ENCODE results near the gene SATB1.
"Not testable (repeated sequence)": the region's sequence is repeated elsewhere in the genome, so short reads cannot be mapped to it uniquely, and the experiment has no call there.

Gene SATB1

GRCh38 chr3:18349197-18349798 lies 75.8 kb downstream of the SATB1 start:
- no peak for DNase-seq

GRCh38 chr3:18346097-18346496 lies 79.0 kb downstream of the SATB1 start:
- no peak for DNase-seq

GRCh38 chr3:18345015-18345367 lies 80.1 kb downstream of the SATB1 start:
- DNase-seq = no peak

GRCh38 chr3:18344306-18345014 lies 80.7 kb downstream of the SATB1 start:
- no peak for DNase-seq

GRCh38 chr3:18343809-18344208 lies 81.3 kb downstream of the SATB1 start:
- DNase-seq = no peak

GRCh38 chr3:18338827-18339514 lies 86.2 kb downstream of the SATB1 start:
- DNase-seq = no peak

DNA sequence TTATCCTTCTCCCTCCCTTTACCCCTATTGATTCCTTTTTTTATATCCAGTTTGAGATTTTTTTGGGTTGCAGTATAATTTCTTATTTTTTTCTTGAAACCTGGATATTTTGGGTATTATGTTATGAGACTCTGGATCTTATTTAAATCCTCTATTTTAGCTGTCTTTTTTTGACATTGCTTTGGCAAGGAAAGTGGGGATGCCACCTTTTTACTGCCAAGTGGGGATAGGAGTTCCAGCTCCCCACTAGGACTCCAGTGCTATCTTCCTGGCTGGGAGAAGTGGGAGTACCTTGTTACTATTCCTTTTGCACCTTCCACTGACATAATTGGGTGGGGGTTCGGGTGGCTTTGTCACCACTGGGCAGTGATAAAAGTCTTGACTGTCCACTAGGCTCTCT lies 87.9 kb downstream of the SATB1 start:
- DNase-seq = no peak

DNA sequence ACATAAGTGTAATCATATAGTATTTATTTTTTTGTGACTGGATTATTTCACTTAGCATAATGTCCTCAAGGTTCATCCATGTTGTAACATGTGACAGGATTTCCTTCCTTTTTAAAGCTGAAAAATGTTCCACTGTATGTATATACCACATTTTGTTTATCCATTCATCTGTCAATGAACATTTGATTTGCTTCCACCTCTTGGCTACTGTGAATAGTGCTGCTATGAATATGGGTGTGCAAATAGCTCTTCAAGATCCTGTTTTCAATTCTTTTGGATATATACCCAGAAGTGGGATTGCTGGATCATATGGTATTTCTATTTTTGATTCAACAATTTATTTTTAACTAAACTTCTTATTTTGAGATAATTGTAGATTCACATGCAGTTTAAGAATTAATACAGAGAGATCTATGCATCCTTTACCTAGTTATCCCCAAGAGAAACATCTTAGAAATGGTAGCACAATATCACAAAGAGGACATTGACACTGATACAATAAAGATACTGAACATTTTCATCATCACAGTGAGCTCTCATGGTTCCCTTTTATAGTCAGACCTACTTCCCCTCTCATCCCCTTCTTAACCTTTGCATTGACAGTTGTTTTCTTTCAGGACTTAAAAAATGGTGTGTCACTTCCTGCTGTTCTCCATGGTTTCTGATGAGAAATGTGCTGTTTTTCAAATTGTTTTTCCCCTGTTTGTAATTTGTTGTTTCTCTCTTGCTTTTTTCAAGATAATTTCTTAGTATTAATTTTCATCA lies 90.1 kb downstream of the SATB1 start:
- DNase-seq = no peak

GRCh38 chr3:18330772-18331441 lies 94.2 kb downstream of the SATB1 start:
- not testable (repeated sequence) for DNase-seq

- DNase-seq = no peak
Measured at GRCh38 chr3:18308096-18308650, 117.0 kb downstream of the SATB1 start.

DNA sequence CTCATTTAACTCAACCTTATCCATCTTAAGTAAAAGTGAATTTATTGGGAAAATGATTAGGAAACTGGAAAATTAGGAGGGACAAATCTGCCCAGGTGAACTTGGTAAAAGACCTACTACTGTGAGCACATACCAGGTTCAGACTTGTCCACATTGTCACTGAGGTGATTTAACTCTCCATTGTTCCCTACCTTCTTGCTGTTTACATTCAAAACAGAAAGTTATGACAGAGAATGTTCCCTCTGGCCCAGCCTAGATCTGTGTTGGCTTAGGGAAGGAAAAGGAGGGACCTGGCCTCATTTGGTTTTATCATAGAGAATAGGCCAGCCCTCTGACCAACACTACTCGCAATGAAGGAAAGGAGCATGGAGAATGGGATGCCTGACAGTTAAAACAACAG lies 117.6 kb downstream of the SATB1 start:
- DNase-seq = no peak

DNA sequence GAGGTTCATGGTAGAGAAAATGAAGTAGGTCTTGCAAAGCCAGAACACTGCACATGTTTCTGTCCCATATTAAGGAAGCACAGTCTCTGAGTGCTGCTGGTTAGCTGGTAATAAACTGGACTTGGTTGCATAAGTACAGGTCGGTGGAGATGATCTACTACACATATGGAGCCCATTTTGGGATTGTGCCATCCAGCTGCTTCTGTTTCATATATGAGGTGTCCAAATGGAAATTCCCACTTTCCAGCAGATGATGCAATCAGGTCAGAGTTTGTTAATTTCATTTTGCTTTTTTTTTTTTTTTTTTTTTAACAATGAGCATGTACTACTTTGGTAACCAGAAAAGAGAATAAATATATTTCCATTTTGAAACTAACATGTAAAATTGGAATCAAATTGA lies 122.6 kb downstream of the SATB1 start:
- no peak for DNase-seq

- DNase-seq = no peak
Measured at GRCh38 chr3:18301781-18302180, 123.4 kb downstream of the SATB1 start.

DNA sequence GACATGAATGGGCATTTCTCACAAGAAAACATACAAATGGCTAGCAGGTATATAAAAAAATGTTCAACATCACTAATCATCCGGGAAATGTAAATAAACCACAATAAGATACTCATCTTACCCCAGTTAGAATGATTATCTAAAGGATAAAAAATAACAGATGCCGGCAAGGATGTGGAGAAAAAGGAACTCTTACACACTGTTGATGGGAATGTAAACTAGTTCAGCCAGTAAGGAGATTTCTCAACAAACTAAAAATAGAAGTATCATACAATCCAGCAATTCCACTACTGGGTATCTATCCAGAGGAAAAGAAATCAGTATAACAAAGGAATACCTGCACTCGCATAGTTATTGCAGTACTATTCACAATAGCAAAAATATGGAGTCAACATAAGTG lies 124.2 kb downstream of the SATB1 start:
- no peak for DNase-seq

GRCh38 chr3:18297126-18297525 lies 128.0 kb downstream of the SATB1 start:
- DNase-seq = no peak
